Panc1 (cell line): ENCODE results near the gene SLC1A2. TPM values are rescaled to one million over a fixed set of nuclear protein-coding genes. Genes with fewer than 3 reads are reported as not detected.

ENCODE experiments used
- ATAC-seq: fragments of 200-7000 bp; cut with Tn5 transposase; 2 replicates; pipeline ENCODE4 v1.9.1; 2020; ENCODE audit warnings: mild to moderate bottlenecking, moderate library complexity
- BruUV-seq: library from RNA; stranded (reverse); fragments of 400-500 nt; replicated peaks from 2 replicates; lab custom pipeline; 2021; lab: Mats Ljungman, UMichigan
- CTCF ChIA-PET: fragments of 300-600 bp; sonication (Branson Sonifier 250); formaldehyde crosslinking; loops from one replicate; lab custom pipeline; 2022; ENCODE audit warnings: antibody characterized with exemption; lab: Charles Lee
- POLR2A ChIA-PET: fragments of 300-600 bp; sonication (Branson Sonifier 250); formaldehyde crosslinking; loops from one replicate; lab custom pipeline; 2022; ENCODE audit warnings: antibody characterized with exemption; lab: Charles Lee
- DNase-seq: peaks from one replicate; pipeline ENCODE4 v3.0.0-alpha.2; 2010; ENCODE audit warnings: low read depth, low spot score
- H3K27ac ChIP-seq: 2 replicates; pipeline ENCODE4 v1.5.1; 2011; ENCODE audit warnings: mild to moderate bottlenecking, low read length, inconsistent platforms
- H3K27me3 ChIP-seq: fragments of 200-500 bp; sonication (Bioruptor generic); 2 replicates; pipeline ENCODE4 v1.6.0; 2014; ENCODE audit warnings: low read length, inconsistent platforms; ENCODE audit not compliant: control insufficient read depth, insufficient read depth
- H3K36me3 ChIP-seq: fragments of 200-500 bp; sonication (Bioruptor generic); 2 replicates; pipeline ENCODE4 v1.5.1; 2014; ENCODE audit warnings: inconsistent platforms, mild to moderate bottlenecking, low read length, moderate library complexity; ENCODE audit not compliant: control insufficient read depth, insufficient read depth
- H3K4me1 ChIP-seq: 2 replicates; pipeline ENCODE4 v1.5.1; 2011; ENCODE audit warnings: inconsistent platforms, mild to moderate bottlenecking, low read length, moderate library complexity; ENCODE audit not compliant: control insufficient read depth, insufficient read depth
- H3K4me3 ChIP-seq, 2 experiments: 2 replicates each; pipeline ENCODE4 v1.5.1; 2011 to 2012; ENCODE audit warnings: low read depth in 2 of 2, low read length in 2 of 2, mild to moderate bottlenecking in 2 of 2, inconsistent platforms in 1 of 2, moderate library complexity in 1 of 2
- H3K9me3 ChIP-seq: fragments of 200-500 bp; sonication (Bioruptor generic); 2 replicates; pipeline ENCODE4 v1.5.1; 2014; ENCODE audit warnings: low read depth, mild to moderate bottlenecking, inconsistent platforms, low read length, moderate library complexity; ENCODE audit not compliant: control insufficient read depth, insufficient read depth
- CTCF ChIP-seq: fragments of 450-650 bp; IDR thresholded peaks from 2 replicates; pipeline ENCODE4 v1.5.1; 2017; ENCODE audit warnings: mild to moderate bottlenecking
- POLR2AphosphoS5 ChIP-seq: IDR thresholded peaks from 2 replicates; pipeline ENCODE4 v1.6.1; 2012; ENCODE audit warnings: mild to moderate bottlenecking, low read depth, low read length, moderate library complexity
- REST ChIP-seq, 2 experiments: IDR thresholded peaks; 2 replicates each; pipeline ENCODE4 v1.6.1; 2011 to 2012; ENCODE audit warnings: low read depth in 2 of 2, control low read depth in 1 of 2, low read length in 1 of 2, mild to moderate bottlenecking in 1 of 2, moderate library complexity in 1 of 2; ENCODE audit not compliant: insufficient read depth in 1 of 2
- SIN3A ChIP-seq: IDR thresholded peaks from 2 replicates; pipeline ENCODE4 v1.6.1; 2012; ENCODE audit warnings: low read depth, mild to moderate bottlenecking, low read length, moderate library complexity, borderline replicate concordance; ENCODE audit not compliant: insufficient read depth
- TCF7L2 ChIP-seq: IDR thresholded peaks from 2 replicates; pipeline ENCODE4 v1.6.1; 2011; ENCODE audit warnings: mild to moderate bottlenecking, low read depth, low read length, inconsistent platforms
- in situ Hi-C: cut with HindIII; loops from 2 replicates; pipeline ENCODE4 v1.10.0; 2016; ENCODE audit warnings: low sequenced_read_pairs, low pct_unique_long_range_greater_than_20kb
- intact Hi-C: fragments of 100-400 bp; cut with micrococcal nuclease; formaldehyde crosslinking; loops from one replicate; pipeline ENCODE4 v1.10.0; 2022; ENCODE audit not compliant: unreplicated experiment
- total RNA-seq: library from RNA; stranded (reverse); gene quantifications from one replicate; pipeline ENCODE4 v1.2.1, GENCODE V29; 2021; ENCODE audit not compliant: unreplicated experiment

The SLC1A2 gene
- total RNA-seq, 1 experiment from 2014 or later = 0.21 TPM

- POLR2A ChIA-PET = interaction anchor here (0.7 kb wide), 1 partner anchor 65 kb away, joined by 3 read pairs; no protein-coding TSS in a partner anchor
- no TSS peak for BruUV-seq
These were observed 61.0 kb downstream of the SLC1A2 start for GRCh38 chr11:35358391-35358790.

GRCh38 chr11:35357923-35358322 is 61.4 kb downstream of the SLC1A2 start:
- Histone ChIP-seq H3K9me3 (no peaks in the 10 kb centered on the region), H3K27ac (no peak overlapping the region), H3K4me1 (no peaks in the 10 kb centered on the region), H3K36me3 (no peaks in the 10 kb centered on the region), H3K4me3 (no peak overlapping the region), H3K27me3 (no peaks in the 10 kb centered on the region)
- POLR2A ChIA-PET = interaction anchor here (0.7 kb wide), 1 partner anchor 64 kb away, joined by 3 read pairs; no protein-coding TSS in a partner anchor
- no peak for ATAC-seq
- no peak for TF ChIP-seq TCF7L2
- TF ChIP-seq CTCF = no peak
- no peak for TF ChIP-seq POLR2AphosphoS5
- TF ChIP-seq REST (IDR thresholded peaks at IDR 0.05; ENCODE audit: insufficient read depth in 1 of 2, low read depth in 2 of 2, low read length in 1 of 2) = no peak
- TF ChIP-seq SIN3A = no peak
- no TSS peak for BruUV-seq
- CTCF ChIA-PET = no interaction called here
- in situ Hi-C loops (no loop called here), intact Hi-C loops (no loop called here)
- DNase-seq = no peak

More at GRCh38 chr11:35358391-35358790, 61.0 kb downstream of the SLC1A2 start:
- Histone ChIP-seq H3K27ac (no peak overlapping the region), H3K4me3 (no peak overlapping the region), H3K27me3 (no peaks in the 10 kb centered on the region), H3K9me3 (no peaks in the 10 kb centered on the region), H3K4me1 (no peaks in the 10 kb centered on the region), H3K36me3 (no peaks in the 10 kb centered on the region)
- intact Hi-C loops (no loop called here), in situ Hi-C loops (no loop called here)
- ATAC-seq = no peak
- CTCF ChIA-PET = no interaction called here
- TF ChIP-seq CTCF (no peak), TCF7L2 (no peak), REST (IDR thresholded peaks at IDR 0.05; ENCODE audit: insufficient read depth in 1 of 2, low read depth in 2 of 2, low read length in 1 of 2) (no peak), SIN3A (no peak), POLR2AphosphoS5 (no peak)
- DNase-seq = no peak
